Memory B cell (primary cell): Measurements from ENCODE around the gene GRIN3A.
"Not testable (repeated sequence)": the region's sequence is repeated elsewhere in the genome, so short reads cannot be mapped to it uniquely, and the experiment has no call there.

Source experiments
- ATAC-seq: fragments of 150-1000 bp; cut with Tn5 transposase; 2 replicates; pipeline ENCODE4 v1.10.0; 2021; ENCODE audit warnings: low read depth, mild to moderate bottlenecking, moderate library complexity
- DNase-seq, 2 donors: peaks; one replicate each; pipeline ENCODE4 v3.0.0; 2022; ENCODE audit warnings: low spot score in 2 of 2
- H3K27ac Mint-ChIP-seq: one replicate; pipeline ENCODE4 v1.8.0; 2022; ENCODE audit warnings: mild to moderate bottlenecking, moderate library complexity, mixed read lengths
- H3K27me3 Mint-ChIP-seq: one replicate; pipeline ENCODE4 v1.8.0; 2022; ENCODE audit warnings: mixed read lengths
- H3K36me3 Mint-ChIP-seq: one replicate; pipeline ENCODE4 v1.8.0; 2022; ENCODE audit warnings: mild to moderate bottlenecking, mixed read lengths
- H3K4me1 Mint-ChIP-seq: one replicate; pipeline ENCODE4 v1.8.0; 2022; ENCODE audit warnings: mixed read lengths
- H3K4me3 Mint-ChIP-seq: one replicate; pipeline ENCODE4 v1.8.0; 2022; ENCODE audit warnings: mild to moderate bottlenecking, moderate library complexity, mixed read lengths
- H3K9me3 Mint-ChIP-seq: one replicate; pipeline ENCODE4 v1.8.0; 2022; ENCODE audit warnings: mixed read lengths

Gene GRIN3A

DNA sequence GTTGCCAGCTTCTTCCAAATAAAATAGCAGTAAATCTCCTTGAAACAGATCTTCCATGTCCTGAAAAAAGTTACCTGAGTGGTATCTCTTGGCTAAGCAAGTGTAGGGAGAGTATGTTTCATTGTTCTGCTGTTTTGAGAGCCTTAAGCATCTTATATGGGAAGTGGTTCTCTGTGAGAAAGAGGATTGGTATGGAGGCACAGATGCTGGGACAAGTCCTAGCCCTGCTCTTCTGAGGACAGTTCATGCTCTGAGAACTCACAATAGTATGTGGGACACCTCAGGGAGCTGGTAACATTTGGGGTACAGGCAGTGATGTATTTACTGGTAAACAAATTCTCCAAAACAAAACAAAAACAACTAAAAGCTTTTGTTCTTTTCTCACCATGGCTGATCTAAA is 145.7 kb downstream of the GRIN3A start:
- DNase-seq, result no peak
- Mint-ChIP-seq H3K27ac (no peak overlapping the region), H3K27me3 (peaks cover 2% of the 10 kb centered on the region), H3K4me1 (no peaks in the 10 kb centered on the region), H3K9me3 (no peaks in the 10 kb centered on the region), H3K4me3 (no peak overlapping the region), H3K36me3 (no peaks in the 10 kb centered on the region)
- ATAC-seq, result no peak

DNA sequence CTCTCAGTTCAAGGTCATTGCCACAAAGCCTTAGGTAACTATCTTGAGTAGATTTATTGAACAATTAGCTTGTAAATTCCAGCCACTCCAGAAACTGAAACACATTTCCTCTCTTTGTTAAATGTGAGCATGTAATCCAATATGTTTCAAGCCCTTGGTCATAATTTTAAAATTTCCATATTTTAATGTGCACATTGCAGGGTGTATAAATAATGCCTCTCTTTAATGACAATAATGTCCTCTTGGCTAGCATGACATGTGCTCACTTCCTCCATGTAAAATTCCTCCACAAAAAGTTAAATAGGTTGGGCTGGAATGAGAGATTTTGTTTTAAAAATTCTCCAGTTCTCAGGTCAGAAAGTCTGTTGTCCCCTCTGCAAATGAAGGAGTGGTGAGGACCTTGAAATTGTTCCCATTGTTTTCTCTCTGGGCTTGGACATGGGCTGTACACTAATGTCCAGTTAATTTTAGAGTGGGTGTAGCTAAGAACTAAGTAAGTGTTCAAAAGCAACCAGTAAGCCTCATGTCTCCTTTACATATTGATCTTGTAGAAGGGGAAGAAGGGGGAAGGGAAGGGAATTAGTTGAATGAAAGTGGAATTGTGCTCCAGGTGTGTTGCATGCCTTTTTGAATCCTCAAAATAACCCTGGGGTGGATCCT is 146.5 kb downstream of the GRIN3A start:
- no peak for DNase-seq
- Mint-ChIP-seq H3K36me3 (no peaks in the 10 kb centered on the region), H3K27me3 (peaks cover 2% of the 10 kb centered on the region), H3K9me3 (no peaks in the 10 kb centered on the region), H3K4me1 (no peaks in the 10 kb centered on the region), H3K27ac (no peak overlapping the region), H3K4me3 (no peak overlapping the region)
- no peak for ATAC-seq

DNA sequence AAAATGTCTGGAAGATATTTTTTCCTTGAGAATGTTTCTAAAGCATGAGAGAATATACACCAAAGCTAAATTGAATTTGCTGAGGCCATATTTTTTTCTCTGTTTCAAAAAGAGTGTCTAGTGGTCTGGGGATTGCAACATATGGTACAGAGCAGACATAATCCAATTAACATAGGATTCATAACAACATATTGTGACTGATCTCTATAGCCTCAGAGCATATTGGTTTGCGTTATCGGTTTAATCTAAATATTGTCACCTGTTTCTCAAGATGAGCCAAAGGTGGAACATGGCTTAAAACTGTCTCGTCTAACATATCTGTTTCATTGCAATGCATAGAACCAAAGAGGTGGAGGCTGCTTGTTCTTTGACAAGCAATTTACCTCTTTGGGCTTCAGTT is 147.5 kb downstream of the GRIN3A start:
- ATAC-seq (no peak), DNase-seq (no peak)
- H3K27ac Mint-ChIP-seq, result no peak overlapping the region
- H3K4me3 Mint-ChIP-seq, result no peak overlapping the region
- H3K27me3 Mint-ChIP-seq, result peaks cover 2% of the 10 kb centered on the region
- H3K36me3 Mint-ChIP-seq, result no peaks in the 10 kb centered on the region
- no peaks in the 10 kb centered on the region for H3K9me3 Mint-ChIP-seq
- H3K4me1 Mint-ChIP-seq, result no peaks in the 10 kb centered on the region

DNA sequence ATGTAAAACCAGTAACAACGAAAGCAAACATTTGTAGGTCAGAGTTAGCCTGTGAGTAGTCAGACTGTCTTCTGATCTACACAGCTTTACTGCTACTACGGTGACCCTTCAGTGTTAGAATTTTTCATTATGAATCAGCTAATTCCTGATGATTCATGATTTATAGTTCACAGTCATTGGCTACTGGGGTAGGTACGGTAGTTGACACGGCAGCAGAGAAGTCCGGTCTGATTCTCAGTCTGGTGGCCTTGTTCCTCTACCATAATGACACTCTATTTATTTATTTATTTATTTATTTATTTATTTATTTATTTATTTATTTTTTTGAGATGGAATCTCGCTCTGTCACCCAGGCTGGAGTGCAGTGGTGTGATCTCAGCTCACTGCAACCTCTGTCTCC is 148.4 kb downstream of the GRIN3A start:
- not testable (repeated sequence) for H3K9me3 Mint-ChIP-seq, DNase-seq, H3K36me3 Mint-ChIP-seq, H3K4me3 Mint-ChIP-seq, H3K27me3 Mint-ChIP-seq, H3K4me1 Mint-ChIP-seq, H3K27ac Mint-ChIP-seq, ATAC-seq

DNA sequence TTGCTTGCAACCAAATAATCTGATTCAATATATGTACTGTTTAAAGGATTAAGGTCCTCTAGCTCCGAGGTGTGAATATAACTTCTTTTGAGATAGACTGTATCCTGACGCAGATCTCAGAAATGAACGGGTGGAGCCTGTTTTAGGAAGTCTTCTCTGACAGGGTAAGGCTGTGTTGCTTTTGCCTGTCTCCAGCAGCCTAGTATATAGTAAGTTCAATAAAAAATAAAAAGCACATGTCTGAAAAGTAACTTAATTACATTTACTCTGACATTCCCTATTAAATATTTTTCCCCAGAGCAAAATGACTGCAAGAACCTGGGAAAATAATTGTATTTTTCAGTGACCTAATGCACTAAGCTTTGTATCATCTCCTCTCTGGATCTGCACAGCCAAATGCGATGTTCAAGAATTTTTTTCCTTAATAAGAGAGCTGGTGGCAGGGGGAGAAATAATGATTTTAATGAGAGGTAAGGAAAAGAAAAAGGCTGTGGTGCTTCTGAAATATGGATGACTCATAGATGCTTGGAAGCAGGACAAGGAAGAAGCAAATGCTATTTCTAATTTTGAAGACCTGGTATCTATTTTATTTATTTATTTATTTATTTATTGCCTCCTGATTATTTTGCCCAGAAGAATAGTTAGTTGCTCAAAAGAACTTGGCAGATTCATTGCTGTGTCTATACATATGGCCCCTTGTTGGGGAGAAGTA is 151.0 kb downstream of the GRIN3A start:
- no peaks in the 10 kb centered on the region for H3K4me1 Mint-ChIP-seq
- no peak for DNase-seq
- no peak for ATAC-seq
- no peak overlapping the region for H3K4me3 Mint-ChIP-seq
- peaks cover 5% of the 10 kb centered on the region for H3K27me3 Mint-ChIP-seq
- H3K9me3 Mint-ChIP-seq, result no peaks in the 10 kb centered on the region
- no peaks in the 10 kb centered on the region for H3K36me3 Mint-ChIP-seq
- no peak overlapping the region for H3K27ac Mint-ChIP-seq

DNA sequence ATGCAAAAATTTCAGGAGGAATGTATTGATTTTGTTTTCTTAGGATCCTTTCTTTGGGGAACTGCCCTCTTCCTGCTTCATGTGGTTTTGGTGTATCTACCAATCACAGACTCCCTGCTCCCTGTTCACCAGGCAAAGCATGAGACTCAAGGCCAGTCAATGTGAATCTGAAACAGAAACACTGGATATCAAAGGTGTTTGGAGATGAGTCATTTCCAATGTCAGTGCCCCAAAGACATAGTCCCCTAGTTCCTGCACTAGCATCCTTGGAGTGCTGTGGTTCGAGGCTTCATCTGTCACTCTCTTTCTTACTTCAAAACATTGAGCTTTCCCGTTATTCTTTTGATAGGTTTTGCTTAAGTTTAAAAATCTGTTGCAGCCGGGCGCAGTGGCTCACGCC is 151.8 kb downstream of the GRIN3A start:
- H3K27ac Mint-ChIP-seq, result no peak overlapping the region
- ATAC-seq (no peak), DNase-seq (no peak)
- no peaks in the 10 kb centered on the region for H3K36me3 Mint-ChIP-seq
- peaks cover 3% of the 10 kb centered on the region for H3K27me3 Mint-ChIP-seq
- no peaks in the 10 kb centered on the region for H3K4me1 Mint-ChIP-seq
- no peak overlapping the region for H3K4me3 Mint-ChIP-seq
- H3K9me3 Mint-ChIP-seq, result no peaks in the 10 kb centered on the region

DNA sequence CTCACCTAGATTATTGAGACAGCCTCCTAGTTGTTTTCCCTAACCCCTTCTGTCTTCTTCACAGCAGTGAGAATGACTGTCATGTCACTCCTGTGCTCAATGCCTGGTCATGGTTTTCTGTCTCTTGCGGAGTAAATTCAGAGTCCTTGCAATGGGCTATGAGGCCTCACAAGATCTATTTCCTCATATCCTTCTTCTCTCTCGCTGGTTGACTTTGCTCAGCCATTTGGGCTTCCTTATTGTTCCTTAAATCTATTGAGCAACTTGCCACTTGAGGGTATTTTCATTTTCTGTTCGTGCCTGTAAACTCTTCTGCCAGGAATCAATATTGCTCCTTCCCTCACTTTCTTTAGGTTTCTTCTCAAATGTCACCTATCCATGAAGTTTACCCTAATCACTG is 152.7 kb downstream of the GRIN3A start:
- H3K4me3 Mint-ChIP-seq, result no peak overlapping the region
- DNase-seq (no peak), ATAC-seq (no peak)
- H3K9me3 Mint-ChIP-seq, result no peaks in the 10 kb centered on the region
- H3K36me3 Mint-ChIP-seq, result no peaks in the 10 kb centered on the region
- H3K27ac Mint-ChIP-seq, result no peak overlapping the region
- no peaks in the 10 kb centered on the region for H3K4me1 Mint-ChIP-seq
- H3K27me3 Mint-ChIP-seq, result peaks cover 3% of the 10 kb centered on the region

DNA sequence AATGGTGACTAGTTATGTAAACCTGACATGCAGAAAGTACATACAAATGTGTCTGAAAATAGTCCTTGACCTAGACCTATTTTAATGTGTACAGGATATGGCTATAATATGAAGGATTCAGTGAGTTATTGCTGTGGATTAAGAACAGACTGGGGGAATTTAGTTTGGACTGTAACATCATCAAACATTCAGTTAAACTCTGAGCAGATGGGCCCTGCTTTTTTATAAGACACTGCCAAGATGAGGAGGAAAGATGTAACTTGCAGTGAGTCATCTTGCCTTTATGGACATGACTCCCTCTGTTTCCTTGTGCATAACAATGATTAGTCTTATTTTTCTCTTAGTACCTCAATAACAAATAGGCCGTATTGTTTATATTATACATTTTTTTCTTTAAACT is 155.9 kb downstream of the GRIN3A start:
- no peak for ATAC-seq
- Mint-ChIP-seq H3K4me3 (no peak overlapping the region), H3K27me3 (peaks cover 3% of the 10 kb centered on the region), H3K4me1 (peaks cover 11% of the 10 kb centered on the region), H3K9me3 (no peaks in the 10 kb centered on the region), H3K27ac (no peak overlapping the region), H3K36me3 (no peaks in the 10 kb centered on the region)
- no peak for DNase-seq

DNA sequence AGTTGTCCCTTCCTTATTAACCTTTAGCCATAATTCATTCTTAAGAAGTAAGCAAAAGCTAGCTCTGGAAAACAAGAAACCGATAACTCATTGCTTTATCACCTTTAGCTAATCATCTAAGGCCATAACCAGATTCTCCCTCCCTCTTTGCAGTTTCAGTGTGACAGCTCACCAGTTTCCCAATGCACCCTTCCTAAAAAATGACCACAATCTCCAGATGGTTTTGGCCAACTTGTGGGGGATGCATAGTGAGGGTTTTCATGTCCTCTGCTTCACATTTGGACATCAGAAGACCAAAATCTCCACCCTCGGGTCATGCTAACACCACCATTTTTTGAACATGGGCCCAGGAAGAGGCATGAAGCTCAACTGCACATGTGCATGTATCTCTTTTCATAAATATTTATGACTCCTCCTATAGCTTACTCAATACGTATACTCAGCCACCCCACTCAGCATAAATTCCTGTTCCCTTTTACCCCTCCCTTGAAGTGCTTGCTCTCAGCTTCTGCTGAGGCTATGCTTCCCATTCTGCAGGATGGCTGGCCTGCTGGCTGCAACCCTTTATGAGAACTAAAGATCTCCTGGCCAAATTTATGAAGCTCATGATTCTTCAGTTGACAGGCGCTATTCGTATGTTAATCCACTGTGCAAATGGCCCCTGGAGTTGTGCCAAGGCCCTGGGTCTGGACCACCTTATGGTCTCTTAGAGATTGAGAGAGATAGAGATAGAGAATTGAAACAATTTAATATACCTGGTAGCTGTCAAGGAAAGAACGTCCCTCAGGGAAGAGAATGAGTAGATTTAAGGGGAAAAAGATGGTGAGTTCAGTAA is 158.5 kb downstream of the GRIN3A start:
- no peak for DNase-seq
- peak overlapping the region; percentile 1 for H3K27ac Mint-ChIP-seq
- H3K4me1 Mint-ChIP-seq, result peaks cover 11% of the 10 kb centered on the region

DNA sequence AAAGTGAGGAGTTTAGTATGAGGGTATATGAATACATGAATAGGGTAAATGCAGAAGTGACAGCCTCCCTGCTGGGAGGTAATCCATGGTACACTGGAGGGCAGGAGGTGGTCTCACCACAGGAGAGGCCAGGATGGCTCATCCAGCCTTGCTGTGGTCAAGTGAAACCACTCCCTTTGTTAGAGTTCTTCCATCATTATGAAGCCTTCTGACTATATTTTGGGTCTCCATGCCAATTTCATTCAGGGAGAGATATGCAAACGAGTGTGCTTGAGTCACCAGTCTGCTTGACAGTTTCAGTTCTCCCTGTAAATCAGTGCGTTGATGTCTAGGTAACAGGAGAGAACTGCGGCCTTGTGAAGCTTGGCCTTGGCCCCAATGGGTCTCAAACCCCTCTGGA is 160.1 kb downstream of the GRIN3A start:
- H3K27ac Mint-ChIP-seq, result peak overlapping the region; percentile 80

More for the DNA sequence above, 158.5 kb downstream of the GRIN3A start:
- H3K36me3 Mint-ChIP-seq, result no peaks in the 10 kb centered on the region
- no peaks in the 10 kb centered on the region for H3K9me3 Mint-ChIP-seq
- no peaks in the 10 kb centered on the region for H3K27me3 Mint-ChIP-seq
- H3K4me3 Mint-ChIP-seq, result no peak overlapping the region
- no peak for ATAC-seq

DNA sequence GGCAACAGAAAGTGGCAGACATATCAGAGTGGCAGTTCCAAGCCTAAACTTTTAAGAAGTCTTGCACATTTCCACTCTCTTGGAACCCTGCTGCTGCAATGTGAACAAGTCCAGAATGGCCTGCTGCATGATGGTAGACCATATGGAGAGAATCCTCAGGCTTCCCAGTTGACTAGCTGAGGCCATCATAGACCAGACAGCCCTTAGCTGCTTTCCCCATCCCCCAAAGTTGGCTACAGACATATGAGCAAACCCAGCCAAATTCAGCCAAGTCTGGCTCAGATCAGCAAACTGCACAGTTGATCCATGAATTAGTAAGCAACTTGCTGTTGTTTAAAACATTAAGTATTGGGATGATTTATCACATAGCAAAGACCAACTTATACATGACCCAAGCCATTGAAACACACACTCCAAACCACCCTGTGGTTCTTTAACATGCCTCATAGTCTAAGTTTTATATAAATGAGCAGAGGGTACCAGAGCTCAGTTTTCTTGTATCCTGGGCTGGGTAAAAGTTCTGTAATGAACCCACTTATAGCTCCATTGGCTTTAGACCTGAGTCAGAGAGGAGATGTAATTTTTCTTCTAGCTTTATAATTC is 163.6 kb downstream of the GRIN3A start:
- H3K4me3 Mint-ChIP-seq, result no peak overlapping the region
- H3K9me3 Mint-ChIP-seq, result no peaks in the 10 kb centered on the region
- DNase-seq (no peak), ATAC-seq (no peak)
- no peaks in the 10 kb centered on the region for H3K27me3 Mint-ChIP-seq
- H3K27ac Mint-ChIP-seq, result no peak overlapping the region
- peaks cover 11% of the 10 kb centered on the region for H3K4me1 Mint-ChIP-seq
- H3K36me3 Mint-ChIP-seq, result no peaks in the 10 kb centered on the region

More for the DNA sequence above, 160.1 kb downstream of the GRIN3A start:
- no peaks in the 10 kb centered on the region for H3K27me3 Mint-ChIP-seq
- H3K4me3 Mint-ChIP-seq, result no peak overlapping the region
- peaks cover 11% of the 10 kb centered on the region for H3K4me1 Mint-ChIP-seq
- no peaks in the 10 kb centered on the region for H3K36me3 Mint-ChIP-seq
- ATAC-seq (peak; percentile 84), DNase-seq (no peak)
- H3K9me3 Mint-ChIP-seq, result no peaks in the 10 kb centered on the region

DNA sequence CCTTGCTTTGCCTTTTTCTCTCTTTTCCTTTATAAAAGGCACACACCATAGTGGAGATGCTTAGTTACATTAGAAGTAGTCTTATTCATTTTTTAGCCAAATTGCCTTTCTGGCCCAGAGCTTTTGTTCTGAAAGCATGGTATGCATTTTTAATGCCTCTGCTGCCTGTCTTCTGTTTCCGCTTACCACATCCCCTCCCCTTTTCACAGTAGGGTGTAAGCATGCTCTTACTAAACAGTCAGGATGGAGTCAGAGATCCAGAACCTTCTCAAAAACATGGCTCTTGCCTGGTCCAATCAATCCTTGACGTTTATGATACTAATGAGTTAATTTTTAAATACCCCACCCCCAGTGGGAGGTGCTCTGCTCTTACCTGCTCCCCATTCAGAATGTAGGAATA is 166.1 kb downstream of the GRIN3A start:
- Mint-ChIP-seq H3K4me1 (no peaks in the 10 kb centered on the region), H3K27ac (no peak overlapping the region), H3K4me3 (no peak overlapping the region), H3K36me3 (peaks cover 11% of the 10 kb centered on the region), H3K9me3 (no peaks in the 10 kb centered on the region), H3K27me3 (no peaks in the 10 kb centered on the region)
- DNase-seq (no peak), ATAC-seq (no peak)

DNA sequence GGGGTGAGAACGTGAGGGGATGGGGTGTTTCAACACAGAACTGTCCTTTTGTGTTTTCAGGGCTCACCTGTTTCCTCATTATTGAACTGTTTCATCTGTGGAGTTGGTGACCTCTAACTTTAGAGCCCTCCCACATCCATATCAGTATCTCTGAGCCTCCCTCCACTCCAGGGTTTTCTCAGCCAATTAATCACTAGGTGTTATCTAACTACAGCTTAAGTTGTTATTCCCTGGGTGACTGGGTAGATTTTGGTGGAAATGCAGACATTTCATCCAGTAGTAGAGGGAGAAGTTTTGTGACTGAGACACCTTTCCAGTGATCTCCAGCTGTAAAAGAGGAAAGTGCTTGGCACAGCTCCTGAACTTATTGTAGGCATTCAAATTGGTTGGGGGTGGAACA is 167.3 kb downstream of the GRIN3A start:
- Mint-ChIP-seq H3K36me3 (peaks cover 13% of the 10 kb centered on the region), H3K4me3 (no peak overlapping the region), H3K27ac (peak overlapping the region; percentile 35), H3K9me3 (no peaks in the 10 kb centered on the region), H3K4me1 (no peaks in the 10 kb centered on the region), H3K27me3 (no peaks in the 10 kb centered on the region)
- DNase-seq, result no peak
- no peak for ATAC-seq
